WTC11 (cell line): ENCODE results near the gene GARNL3. TPM values are rescaled to one million over a fixed set of nuclear protein-coding genes. Genes with fewer than 3 reads are reported as not detected.

Source experiments
- ATAC-seq: fragments of 200-7000 bp; cut with Tn5 transposase; 2 replicates; pipeline ENCODE4 v1.10.0; 2021; ENCODE audit warnings: mild to moderate bottlenecking, moderate library complexity
- CTCF ChIA-PET: fragments of 300-600 bp; sonication (Branson Sonifier 250); formaldehyde crosslinking; loops from one replicate; lab custom pipeline; 2021; ENCODE audit warnings: antibody characterized with exemption; lab: Charles Lee
- POLR2A ChIA-PET: fragments of 350-600 bp; sonication (Branson Sonifier 250); formaldehyde crosslinking; loops from one replicate; lab custom pipeline; 2021; ENCODE audit warnings: antibody characterized with exemption; lab: Charles Lee
- DNase-seq: peaks from one replicate; pipeline ENCODE4 v3.0.0; 2021; ENCODE audit warnings: low spot score
- H3K27ac Mint-ChIP-seq: 2 replicates; pipeline ENCODE4 v1.8.0; 2021; ENCODE audit warnings: mixed read lengths
- H3K27me3 Mint-ChIP-seq: 2 replicates; pipeline ENCODE4 v1.8.0; 2021; ENCODE audit warnings: low read depth, mild to moderate bottlenecking, moderate library complexity, mixed read lengths
- H3K36me3 Mint-ChIP-seq: 2 replicates; pipeline ENCODE4 v1.8.0; 2021; ENCODE audit warnings: mixed read lengths
- H3K4me1 Mint-ChIP-seq: 2 replicates; pipeline ENCODE4 v1.8.0; 2022; ENCODE audit warnings: mixed read lengths
- H3K4me3 Mint-ChIP-seq: 2 replicates; pipeline ENCODE4 v1.8.0; 2021; ENCODE audit warnings: mild to moderate bottlenecking, moderate library complexity, mixed read lengths
- H3K9me3 Mint-ChIP-seq: 2 replicates; pipeline ENCODE4 v1.8.0; 2021; ENCODE audit warnings: mixed read lengths
- CTCF ChIP-seq: fragments of 200-600 bp; IDR thresholded peaks from 2 replicates; pipeline ENCODE4 v1.8.0; 2022; ENCODE audit warnings: antibody characterized with exemption
- E2F4 ChIP-seq: sonication (generic); formaldehyde crosslinking; IDR thresholded peaks from 2 replicates; pipeline ENCODE4 v1.8.1; 2022; ENCODE audit warnings: low read depth, mild to moderate bottlenecking, moderate library complexity, missing genetic modification reagents, borderline replicate concordance
- EMX1 ChIP-seq: fragments of 250-450 bp; sonication (Bioruptor Pico); IDR thresholded peaks from 2 replicates; pipeline ENCODE4 v1.8.0; 2021; ENCODE audit warnings: mild to moderate bottlenecking
- HMGXB4 ChIP-seq: sonication (generic); formaldehyde crosslinking; IDR thresholded peaks from 2 replicates; pipeline ENCODE4 v1.8.1; 2023; ENCODE audit warnings: mild to moderate bottlenecking, moderate library complexity, missing genetic modification reagents
- JAZF1 ChIP-seq: fragments of 250-450 bp; sonication (Bioruptor Pico); IDR thresholded peaks from 2 replicates; pipeline ENCODE4 v1.9.0; 2021; ENCODE audit warnings: moderate library complexity, mild to moderate bottlenecking, inconsistent platforms
- MXD4 ChIP-seq: fragments of 250-450 bp; sonication (Bioruptor Pico); IDR thresholded peaks from 2 replicates; pipeline ENCODE4 v1.8.0; 2021; ENCODE audit warnings: mild to moderate bottlenecking, moderate library complexity, borderline replicate concordance
- MYBL2 ChIP-seq: sonication (generic); formaldehyde crosslinking; IDR thresholded peaks from 2 replicates; pipeline ENCODE4 v1.8.1; 2023; ENCODE audit warnings: mild to moderate bottlenecking, moderate library complexity, missing genetic modification reagents
- NFE2L1 ChIP-seq: sonication (generic); formaldehyde crosslinking; IDR thresholded peaks from 2 replicates; pipeline ENCODE4 v1.8.1; 2023; ENCODE audit warnings: missing genetic modification reagents
- NR1H2 ChIP-seq: sonication (generic); formaldehyde crosslinking; IDR thresholded peaks from 2 replicates; pipeline ENCODE4 v1.9.0; 2021; ENCODE audit warnings: mild to moderate bottlenecking, moderate library complexity, missing genetic modification reagents
- NR3C1 ChIP-seq: sonication (generic); formaldehyde crosslinking; conservative IDR thresholded peaks from 2 replicates; pipeline ENCODE4 v1.8.1; 2023; ENCODE audit warnings: low read depth, mild to moderate bottlenecking, missing genetic modification reagents
- RORB ChIP-seq: fragments of 250-450 bp; sonication (Bioruptor Pico); IDR thresholded peaks from 2 replicates; pipeline ENCODE4 v1.9.0; 2021; ENCODE audit warnings: mild to moderate bottlenecking
- SOX15 ChIP-seq: fragments of 250-450 bp; sonication (Bioruptor Pico); IDR thresholded peaks from 2 replicates; pipeline ENCODE4 v1.9.0; 2021; ENCODE audit warnings: mild to moderate bottlenecking
- TCF7 ChIP-seq: sonication (generic); formaldehyde crosslinking; IDR thresholded peaks from 2 replicates; pipeline ENCODE4 v1.8.0; 2022; ENCODE audit warnings: mild to moderate bottlenecking, low read depth, missing genetic modification reagents, moderate library complexity
- TEAD4 ChIP-seq: sonication (generic); formaldehyde crosslinking; IDR thresholded peaks from 2 replicates; pipeline ENCODE4 v1.8.0; 2022; ENCODE audit warnings: mild to moderate bottlenecking, missing genetic modification reagents
- TP53 ChIP-seq: sonication (generic); formaldehyde crosslinking; IDR thresholded peaks from 2 replicates; pipeline ENCODE4 v1.8.1; 2023; ENCODE audit warnings: mild to moderate bottlenecking, missing genetic modification reagents
- ZNF396 ChIP-seq: fragments of 250-450 bp; sonication (Bioruptor Pico); IDR thresholded peaks from 2 replicates; pipeline ENCODE4 v1.8.0; 2021; ENCODE audit warnings: mild to moderate bottlenecking, moderate library complexity, borderline replicate concordance
- ZNF416 ChIP-seq: fragments of 250-450 bp; sonication (Bioruptor Pico); IDR thresholded peaks from 2 replicates; pipeline ENCODE4 v1.9.0; 2021; ENCODE audit warnings: mild to moderate bottlenecking, inconsistent platforms
- total RNA-seq: library from RNA; stranded (reverse); gene quantifications from 3 replicates; pipeline ENCODE4 v1.2.3, GENCODE V29; 2021
- TF ChIP-seq, protein P1 (sequence below): sonication (generic); formaldehyde crosslinking; IDR thresholded peaks from 2 replicates; pipeline ENCODE4 v1.8.1; 2022; ENCODE audit warnings: missing genetic modification reagents, borderline replicate concordance
- TF ChIP-seq, protein P2 (sequence below): sonication (generic); formaldehyde crosslinking; IDR thresholded peaks from 2 replicates; pipeline ENCODE4 v1.8.0; 2022; ENCODE audit warnings: missing genetic modification reagents
- TF ChIP-seq, protein P3 (sequence below): sonication (generic); formaldehyde crosslinking; conservative IDR thresholded peaks from 2 replicates; pipeline ENCODE4 v1.8.1; 2023; ENCODE audit warnings: mild to moderate bottlenecking, low read depth, missing genetic modification reagents, moderate library complexity

The GARNL3 gene
- total RNA-seq, 1 experiment from 2014 or later: 17.8 TPM

GRCh38 chr9:127219520-127219919 is 45.1 kb upstream of the GARNL3 start (continued):
- TF ChIP-seq MXD4 (CRISPR knock-in tag): no peak
- TF ChIP-seq ZNF396 (CRISPR knock-in tag): no peak
- TF ChIP-seq TP53: no peak
- TF ChIP-seq NR3C1: no peak
- TF ChIP-seq, protein P1, sequence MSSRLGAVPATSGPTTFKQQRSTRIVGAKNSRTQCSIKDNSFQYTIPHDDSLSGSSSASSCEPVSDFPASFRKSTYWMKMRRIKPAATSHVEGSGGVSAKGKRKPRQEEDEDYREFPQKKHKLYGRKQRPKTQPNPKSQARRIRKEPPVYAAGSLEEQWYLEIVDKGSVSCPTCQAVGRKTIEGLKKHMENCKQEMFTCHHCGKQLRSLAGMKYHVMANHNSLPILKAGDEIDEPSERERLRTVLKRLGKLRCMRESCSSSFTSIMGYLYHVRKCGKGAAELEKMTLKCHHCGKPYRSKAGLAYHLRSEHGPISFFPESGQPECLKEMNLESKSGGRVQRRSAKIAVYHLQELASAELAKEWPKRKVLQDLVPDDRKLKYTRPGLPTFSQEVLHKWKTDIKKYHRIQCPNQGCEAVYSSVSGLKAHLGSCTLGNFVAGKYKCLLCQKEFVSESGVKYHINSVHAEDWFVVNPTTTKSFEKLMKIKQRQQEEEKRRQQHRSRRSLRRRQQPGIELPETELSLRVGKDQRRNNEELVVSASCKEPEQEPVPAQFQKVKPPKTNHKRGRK (CRISPR knock-in tag): no peak
- TF ChIP-seq, all 79 proteins: peak for 0

DNA sequence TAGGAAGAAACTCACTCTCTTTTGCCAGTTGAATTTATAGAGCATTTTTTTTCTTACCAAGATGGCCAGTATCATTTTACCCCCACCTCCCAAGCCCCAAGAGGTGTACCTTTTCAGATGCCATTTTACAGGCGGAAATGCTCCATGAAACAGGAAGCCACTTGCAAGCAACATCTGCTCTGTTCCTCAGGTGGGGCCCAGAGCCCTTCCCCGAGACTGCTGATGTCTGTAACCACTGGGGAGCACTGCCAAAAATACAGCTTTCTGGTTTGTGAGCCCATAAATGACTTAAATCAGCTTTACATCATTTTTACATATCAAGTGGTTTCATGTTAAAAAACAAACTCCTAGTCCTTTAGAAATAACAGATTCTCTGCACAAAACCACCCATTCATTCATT is 42.9 kb upstream of the GARNL3 start:
- H3K4me1 Mint-ChIP-seq: peaks cover 20% of the 10 kb centered on the region
- no peak overlapping the region for H3K4me3 Mint-ChIP-seq
- CTCF ChIA-PET: no interaction called here
- H3K9me3 Mint-ChIP-seq: no peaks in the 10 kb centered on the region
- POLR2A ChIA-PET: no interaction called here
- no peak for DNase-seq
- no peak for ATAC-seq
- no peak overlapping the region for H3K27ac Mint-ChIP-seq
- H3K27me3 Mint-ChIP-seq: peaks cover 32% of the 10 kb centered on the region
- TF ChIP-seq ZNF416 (CRISPR knock-in tag) (no peak), HMGXB4 (CRISPR knock-in tag) (no peak), TEAD4 (CRISPR knock-in tag) (no peak), SOX15 (CRISPR knock-in tag) (no peak), TCF7 (CRISPR knock-in tag) (no peak), NFE2L1 (CRISPR knock-in tag) (no peak), ZNF396 (CRISPR knock-in tag) (no peak), NR1H2 (CRISPR knock-in tag) (no peak), CTCF (no peak), JAZF1 (CRISPR knock-in tag) (no peak), EMX1 (CRISPR knock-in tag) (no peak), MYBL2 (CRISPR knock-in tag) (no peak), RORB (no peak), E2F4 (CRISPR knock-in tag) (no peak)
- TF ChIP-seq, protein P1 (CRISPR knock-in tag): no peak
- TF ChIP-seq, protein P2, sequence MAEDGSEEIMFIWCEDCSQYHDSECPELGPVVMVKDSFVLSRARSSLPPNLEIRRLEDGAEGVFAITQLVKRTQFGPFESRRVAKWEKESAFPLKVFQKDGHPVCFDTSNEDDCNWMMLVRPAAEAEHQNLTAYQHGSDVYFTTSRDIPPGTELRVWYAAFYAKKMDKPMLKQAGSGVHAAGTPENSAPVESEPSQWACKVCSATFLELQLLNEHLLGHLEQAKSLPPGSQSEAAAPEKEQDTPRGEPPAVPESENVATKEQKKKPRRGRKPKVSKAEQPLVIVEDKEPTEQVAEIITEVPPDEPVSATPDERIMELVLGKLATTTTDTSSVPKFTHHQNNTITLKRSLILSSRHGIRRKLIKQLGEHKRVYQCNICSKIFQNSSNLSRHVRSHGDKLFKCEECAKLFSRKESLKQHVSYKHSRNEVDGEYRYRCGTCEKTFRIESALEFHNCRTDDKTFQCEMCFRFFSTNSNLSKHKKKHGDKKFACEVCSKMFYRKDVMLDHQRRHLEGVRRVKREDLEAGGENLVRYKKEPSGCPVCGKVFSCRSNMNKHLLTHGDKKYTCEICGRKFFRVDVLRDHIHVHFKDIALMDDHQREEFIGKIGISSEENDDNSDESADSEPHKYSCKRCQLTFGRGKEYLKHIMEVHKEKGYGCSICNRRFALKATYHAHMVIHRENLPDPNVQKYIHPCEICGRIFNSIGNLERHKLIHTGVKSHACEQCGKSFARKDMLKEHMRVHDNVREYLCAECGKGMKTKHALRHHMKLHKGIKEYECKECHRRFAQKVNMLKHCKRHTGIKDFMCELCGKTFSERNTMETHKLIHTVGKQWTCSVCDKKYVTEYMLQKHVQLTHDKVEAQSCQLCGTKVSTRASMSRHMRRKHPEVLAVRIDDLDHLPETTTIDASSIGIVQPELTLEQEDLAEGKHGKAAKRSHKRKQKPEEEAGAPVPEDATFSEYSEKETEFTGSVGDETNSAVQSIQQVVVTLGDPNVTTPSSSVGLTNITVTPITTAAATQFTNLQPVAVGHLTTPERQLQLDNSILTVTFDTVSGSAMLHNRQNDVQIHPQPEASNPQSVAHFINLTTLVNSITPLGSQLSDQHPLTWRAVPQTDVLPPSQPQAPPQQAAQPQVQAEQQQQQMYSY (CRISPR knock-in tag): no peak
- TF ChIP-seq, protein P3, sequence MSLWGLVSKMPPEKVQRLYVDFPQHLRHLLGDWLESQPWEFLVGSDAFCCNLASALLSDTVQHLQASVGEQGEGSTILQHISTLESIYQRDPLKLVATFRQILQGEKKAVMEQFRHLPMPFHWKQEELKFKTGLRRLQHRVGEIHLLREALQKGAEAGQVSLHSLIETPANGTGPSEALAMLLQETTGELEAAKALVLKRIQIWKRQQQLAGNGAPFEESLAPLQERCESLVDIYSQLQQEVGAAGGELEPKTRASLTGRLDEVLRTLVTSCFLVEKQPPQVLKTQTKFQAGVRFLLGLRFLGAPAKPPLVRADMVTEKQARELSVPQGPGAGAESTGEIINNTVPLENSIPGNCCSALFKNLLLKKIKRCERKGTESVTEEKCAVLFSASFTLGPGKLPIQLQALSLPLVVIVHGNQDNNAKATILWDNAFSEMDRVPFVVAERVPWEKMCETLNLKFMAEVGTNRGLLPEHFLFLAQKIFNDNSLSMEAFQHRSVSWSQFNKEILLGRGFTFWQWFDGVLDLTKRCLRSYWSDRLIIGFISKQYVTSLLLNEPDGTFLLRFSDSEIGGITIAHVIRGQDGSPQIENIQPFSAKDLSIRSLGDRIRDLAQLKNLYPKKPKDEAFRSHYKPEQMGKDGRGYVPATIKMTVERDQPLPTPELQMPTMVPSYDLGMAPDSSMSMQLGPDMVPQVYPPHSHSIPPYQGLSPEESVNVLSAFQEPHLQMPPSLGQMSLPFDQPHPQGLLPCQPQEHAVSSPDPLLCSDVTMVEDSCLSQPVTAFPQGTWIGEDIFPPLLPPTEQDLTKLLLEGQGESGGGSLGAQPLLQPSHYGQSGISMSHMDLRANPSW (CRISPR knock-in tag): no peak
- H3K36me3 Mint-ChIP-seq: no peaks in the 10 kb centered on the region
